GM21423 (cell line): Measurements from ENCODE around the gene GALNT9.
"Not testable (repeated sequence)": the region's sequence is repeated elsewhere in the genome, so short reads cannot be mapped to it uniquely, and the experiment has no call there.

Source experiments
- ATAC-seq: cut with Tn5 transposase; IDR thresholded peaks from one replicate; pipeline ENCODE4 v1.9.1; 2021; ENCODE audit warnings: mild to moderate bottlenecking, moderate library complexity; ENCODE audit not compliant: unreplicated experiment

GALNT9 gene

GRCh38 chr12:132267873-132268272, 61.5 kb downstream of the GALNT9 start:
- ATAC-seq, result no peak

GRCh38 chr12:132266802-132267201, 62.6 kb downstream of the GALNT9 start:
- no peak for ATAC-seq

GRCh38 chr12:132266370-132266769, 63.0 kb downstream of the GALNT9 start:
- no peak for ATAC-seq

GRCh38 chr12:132265822-132266221, 63.6 kb downstream of the GALNT9 start:
- ATAC-seq, result not testable (repeated sequence)

GRCh38 chr12:132265056-132265800, 64.2 kb downstream of the GALNT9 start:
- ATAC-seq, result no peak

GRCh38 chr12:132264086-132265010, 65.0 kb downstream of the GALNT9 start:
- ATAC-seq, result no peak

GRCh38 chr12:132263451-132264049, 65.8 kb downstream of the GALNT9 start:
- ATAC-seq, result no peak

- no peak for ATAC-seq
Measured at GRCh38 chr12:132263061-132263360, 66.4 kb downstream of the GALNT9 start.

- ATAC-seq, result no peak
Measured at GRCh38 chr12:132262256-132263060, 66.9 kb downstream of the GALNT9 start.

- ATAC-seq, result no peak
Measured at GRCh38 chr12:132261328-132262138, 67.9 kb downstream of the GALNT9 start.

GRCh38 chr12:132260721-132261120, 68.7 kb downstream of the GALNT9 start:
- no peak for ATAC-seq

GRCh38 chr12:132259872-132260695, 69.3 kb downstream of the GALNT9 start:
- no peak for ATAC-seq

- ATAC-seq, result no peak
Measured at GRCh38 chr12:132259364-132259871, 70.0 kb downstream of the GALNT9 start.

- ATAC-seq, result no peak
Measured at GRCh38 chr12:132258543-132258942, 70.8 kb downstream of the GALNT9 start.

GRCh38 chr12:132257955-132258490, 71.4 kb downstream of the GALNT9 start:
- ATAC-seq, result no peak

- ATAC-seq, result no peak
Measured at GRCh38 chr12:132257206-132257954, 72.0 kb downstream of the GALNT9 start.

GRCh38 chr12:132256646-132257045, 72.7 kb downstream of the GALNT9 start:
- no peak for ATAC-seq

GRCh38 chr12:132255642-132256041, 73.7 kb downstream of the GALNT9 start:
- no peak for ATAC-seq
